ENCODE data around the gene LRRC59. TPM values are rescaled to one million over a fixed set of nuclear protein-coding genes. Genes with fewer than 3 reads are reported as not detected.
A peak's percentile ranks its signal among the peaks of the same experiment; 100 is the strongest.
"Not testable (repeated sequence)": the region's sequence is repeated elsewhere in the genome, so short reads cannot be mapped to it uniquely, and the experiment has no call there.

Gene LRRC59
- total and polyA plus RNA-seq, 4 donors = 21.4 to 136 (median 75.6) TPM

GRCh38 chr17:50406578-50406977 is 9.3 kb upstream of the LRRC59 start (continued):
- TF ChIP-seq NR2F2 (IDR thresholded peaks at IDR 0.05) (no peak), HNF4A (conservative IDR thresholded peaks at IDR 0.05) (no peak), CTCF (IDR thresholded peaks at IDR 0.05; ENCODE audit: low read depth, low read length, missing input control) (no peak), TAF1 (conservative IDR thresholded peaks at IDR 0.05) (no peak), HNF4G (IDR thresholded peaks at IDR 0.05) (no peak), RAD21 (IDR thresholded peaks at IDR 0.05) (no peak), FOXA2 (IDR thresholded peaks at IDR 0.05) (no peak), MAX (IDR thresholded peaks at IDR 0.05) (no peak)

- H3K9ac ChIP-seq (ENCODE audit: low read depth in 1 of 2, low read length in 2 of 2); H3K36me3 ChIP-seq (ENCODE audit: control insufficient read depth in 4 of 4, insufficient read depth in 3 of 4, low read depth in 1 of 4, low read length in 3 of 4); H3K4me1 ChIP-seq (ENCODE audit: control insufficient read depth in 4 of 4, insufficient read depth in 4 of 4, low read length in 3 of 4); H3K9me3 ChIP-seq (ENCODE audit: control insufficient read depth in 4 of 4, low read length in 3 of 4); H3K4me3 ChIP-seq (ENCODE audit: low read depth in 1 of 3, low read length in 3 of 3); DNase-seq (ENCODE audit: low spot score); H3K27ac ChIP-seq (ENCODE audit: low read depth in 1 of 2, low read length in 2 of 2); H3K27me3 ChIP-seq (ENCODE audit: control insufficient read depth in 4 of 4, insufficient read depth in 4 of 4, low read length in 3 of 4): not testable (repeated sequence)
- WGBS = 92% methylated on average over 4 of the region's 4 CpGs
These were observed 8.0 kb upstream of the LRRC59 start for GRCh38 chr17:50405351-50405750.

GRCh38 chr17:50399591-50399990 is 2.3 kb upstream of the LRRC59 start:
- not testable (repeated sequence) for H3K27me3 ChIP-seq (ENCODE audit: control insufficient read depth in 4 of 4, insufficient read depth in 4 of 4, low read length in 3 of 4)
- H3K4me1 ChIP-seq (ENCODE audit: control insufficient read depth in 4 of 4, insufficient read depth in 4 of 4, low read length in 3 of 4) = peaks cover 7 to 19% (median 15%) of the 10 kb centered on the region in 4 donors

GRCh38 chr17:50398672-50399071 is 1.3 kb upstream of the LRRC59 start:
- not testable (repeated sequence) for H3K9me3 ChIP-seq (ENCODE audit: control insufficient read depth in 4 of 4, low read length in 3 of 4); H3K27ac ChIP-seq (ENCODE audit: low read depth in 1 of 2, low read length in 2 of 2); H3K27me3 ChIP-seq (ENCODE audit: control insufficient read depth in 4 of 4, insufficient read depth in 4 of 4, low read length in 3 of 4); H3K4me3 ChIP-seq (ENCODE audit: low read depth in 1 of 3, low read length in 3 of 3); DNase-seq (ENCODE audit: low spot score); H3K9ac ChIP-seq (ENCODE audit: low read depth in 1 of 2, low read length in 2 of 2)
- WGBS = 94% methylated on average over 3 of the region's 3 CpGs
- Histone ChIP-seq H3K36me3 (ENCODE audit: control insufficient read depth in 4 of 4, insufficient read depth in 3 of 4, low read depth in 1 of 4, low read length in 3 of 4) (peaks cover under 1 to 13% (median 11%) of the 10 kb centered on the region in 4 donors), H3K4me1 (ENCODE audit: control insufficient read depth in 4 of 4, insufficient read depth in 4 of 4, low read length in 3 of 4) (peaks cover 7 to 20% (median 18%) of the 10 kb centered on the region in 4 donors)

More at GRCh38 chr17:50399591-50399990, 2.3 kb upstream of the LRRC59 start:
- H3K36me3 ChIP-seq (ENCODE audit: control insufficient read depth in 4 of 4, insufficient read depth in 3 of 4, low read depth in 1 of 4, low read length in 3 of 4); H3K4me3 ChIP-seq (ENCODE audit: low read depth in 1 of 3, low read length in 3 of 3); H3K27ac ChIP-seq (ENCODE audit: low read depth in 1 of 2, low read length in 2 of 2); H3K9ac ChIP-seq (ENCODE audit: low read depth in 1 of 2, low read length in 2 of 2); DNase-seq (ENCODE audit: low spot score); H3K9me3 ChIP-seq (ENCODE audit: control insufficient read depth in 4 of 4, low read length in 3 of 4): not testable (repeated sequence)
- 95% methylated on average over 8 of the region's 8 CpGs for WGBS

GRCh38 chr17:50397919-50398285 is 579 bp upstream of the LRRC59 start:
- DNase-seq (ENCODE audit: low spot score) = no peak
- H3K4me3 ChIP-seq (ENCODE audit: low read depth in 1 of 3, low read length in 3 of 3) = no peak overlapping the region
- H3K27me3 ChIP-seq (ENCODE audit: control insufficient read depth in 4 of 4, insufficient read depth in 4 of 4, low read length in 3 of 4) = no peaks in the 10 kb centered on the region
- peak overlapping the region in 1 of 2 donors; percentile 17 for H3K9ac ChIP-seq (ENCODE audit: low read depth in 1 of 2, low read length in 2 of 2)
- TF ChIP-seq ATF3 (IDR thresholded peaks at IDR 0.05) = no peak
- TF ChIP-seq GABPA (IDR thresholded peaks at IDR 0.05 in 1 of 2, conservative IDR thresholded peaks at IDR 0.05 in 1 of 2) = no peak
- no peak for TF ChIP-seq HNF4A (conservative IDR thresholded peaks at IDR 0.05)
- TF ChIP-seq SP1 (IDR thresholded peaks at IDR 0.05) = no peak
- TF ChIP-seq YY1 (IDR thresholded peaks at IDR 0.05) = no peak
- TF ChIP-seq TAF1 (conservative IDR thresholded peaks at IDR 0.05) = no peak
- TF ChIP-seq MAX (IDR thresholded peaks at IDR 0.05) = no peak
- TF ChIP-seq HNF4G (IDR thresholded peaks at IDR 0.05) = no peak
- H3K27ac ChIP-seq (ENCODE audit: low read depth in 1 of 2, low read length in 2 of 2) = no peak overlapping the region
- no peaks in the 10 kb centered on the region for H3K9me3 ChIP-seq (ENCODE audit: control insufficient read depth in 4 of 4, low read length in 3 of 4)
- H3K4me1 ChIP-seq (ENCODE audit: control insufficient read depth in 4 of 4, insufficient read depth in 4 of 4, low read length in 3 of 4) = peaks cover 7 to 27% (median 22%) of the 10 kb centered on the region in 4 donors
- peaks cover 5 to 21% (median 19%) of the 10 kb centered on the region in 4 donors for H3K36me3 ChIP-seq (ENCODE audit: control insufficient read depth in 4 of 4, insufficient read depth in 3 of 4, low read depth in 1 of 4, low read length in 3 of 4)
- 65% methylated on average over 9 of the region's 9 CpGs for WGBS

All from liver (tissue), 9 donors.